ENCODE data around the gene BAD. TPM values are rescaled to one million over a fixed set of nuclear protein-coding genes. Genes with fewer than 3 reads are reported as not detected.
A peak's percentile ranks its signal among the peaks of the same experiment; 100 is the strongest.

Gene BAD
- 30.5 to 34.7 TPM (median 31.3 TPM) in 3 replicates for total RNA-seq (2021)
- Bru-seq, nascent RNA, result percentile 49 among the genes with signal in this experiment
- long read RNA-seq, experiment 1, transcript BAD-203 (3 exons, 1,157 nt), result minor isoform, 10 of 38 reads
- long read RNA-seq, experiment 1, transcript BAD-201 (4 exons, 929 nt), result major isoform, 24 of 38 reads
- long read RNA-seq, experiment 1, partial matches to known transcripts, result 0 of 38 reads
- long read RNA-seq, experiment 1, other reads (novel, unspliced or antisense), result 2 of 38 reads
- long read RNA-seq, experiment 2, transcript BAD-201 (4 exons, 929 nt), result minor isoform, 9 of 34 reads
- long read RNA-seq, experiment 2, transcript BAD-203 (3 exons, 1,157 nt), result major isoform, 19 of 34 reads
- long read RNA-seq, experiment 2, partial matches to known transcripts, result 2 of 34 reads
- long read RNA-seq, experiment 2, other reads (novel, unspliced or antisense), result 2 of 34 reads
- long read RNA-seq, experiment 3, transcript BAD-203 (3 exons, 1,157 nt), result minor isoform, 14 of 68 reads
- long read RNA-seq, experiment 3, transcript BAD-201 (4 exons, 929 nt), result major isoform, 47 of 68 reads
- long read RNA-seq, experiment 3, partial matches to known transcripts, result 1 of 68 reads
- long read RNA-seq, experiment 3, other reads (novel, unspliced or antisense), result 4 of 68 reads

GRCh38 chr11:64284048-64284961 is at the start of gene BAD:
Gene BAD, minus strand, starts transcription at chr11:64284665. Its CDS starts 297 bp downstream, at chr11:64284368.
- ChIA-PET POLR2A (interaction anchor here (0.9 to 2.3 kb wide), 4 partner anchors 13 to 57 kb away, joined by 3 to 7 read pairs (median 4); partner anchors contain the start of gene ESRRA), CTCF (interaction anchor here (0.7 to 12.5 kb wide), 9 partner anchors 13 to 476 kb away, joined by 3 to 151 read pairs (median 6); partner anchors contain the start of genes ESRRA, PRDX5, PYGM and TRMT112)
- Mint-ChIP-seq H3K27me3 (ENCODE audit: low read depth) (peaks cover 8% of the 10 kb centered on the region), H3K9me3 (no peaks in the 10 kb centered on the region), H3K4me3 (peak within 1 kb of the TSS; percentile 80), H3K36me3 (peaks cover 12% of the 10 kb centered on the region), H3K27ac (peak within 1 kb of the TSS; percentile 76; the same call in 1 of the 2 replicates), H3K4me1 (peaks cover 8% of the 10 kb centered on the region)
- peak; percentile 95 for ATAC-seq
- TF ChIP-seq E2F1 (CRISPR knock-in tag; IDR thresholded peaks at IDR 0.05) (no peak), NFYB (CRISPR knock-in tag; conservative IDR thresholded peaks at IDR 0.05; ENCODE audit: low read depth) (peak; percentile 72), GTF2I (CRISPR knock-in tag; conservative IDR thresholded peaks at IDR 0.05) (no peak), KAT7 (CRISPR knock-in tag; IDR thresholded peaks at IDR 0.05; ENCODE audit: borderline replicate concordance) (no peak), HMGXB4 (CRISPR knock-in tag; IDR thresholded peaks at IDR 0.05) (peak; percentile 39; the same call in 1 of the 2 replicates), CREM (CRISPR knock-in tag; IDR thresholded peaks at IDR 0.05) (peak; percentile 76; the same call in 1 of the 2 replicates), SP1 (CRISPR knock-in tag; conservative IDR thresholded peaks at IDR 0.05) (peak; percentile 82), CTCF (IDR thresholded peaks at IDR 0.05) (no peak), USF2 (CRISPR knock-in tag; IDR thresholded peaks at IDR 0.05) (no peak), ZNF532 (CRISPR knock-in tag; IDR thresholded peaks at IDR 0.05; ENCODE audit: borderline replicate concordance) (no peak), ETV6 (CRISPR knock-in tag; IDR thresholded peaks at IDR 0.05) (0 out of 2 replicates have a peak, but pooled peaks have one; percentile 63), ELF4 (CRISPR knock-in tag; IDR thresholded peaks at IDR 0.05; ENCODE audit: low read depth) (0 out of 2 replicates have a peak, but pooled peaks have one; percentile 23), SMAD3 (CRISPR knock-in tag; IDR thresholded peaks at IDR 0.05; ENCODE audit: borderline replicate concordance) (no peak), ZNF219 (CRISPR knock-in tag; IDR thresholded peaks at IDR 0.05; ENCODE audit: borderline replicate concordance) (no peak), CDX4 (CRISPR knock-in tag; IDR thresholded peaks at IDR 0.05; ENCODE audit: borderline replicate concordance) (no peak), NR3C1 (CRISPR knock-in tag; conservative IDR thresholded peaks at IDR 0.05; ENCODE audit: low read depth) (no peak)
- peak; percentile 97 for DNase-seq (ENCODE audit: low spot score)
